HL-60 (cell line): ENCODE results near the gene NAA60.

Source experiments
- SPI1 ChIP-seq: IDR thresholded peaks from 2 replicates; pipeline ENCODE4 v1.6.1; 2012; ENCODE audit warnings: low read depth, mild to moderate bottlenecking, borderline replicate concordance
- TF ChIP-seq, protein P1 (sequence below): IDR thresholded peaks from one replicate; pipeline ENCODE4 v1.5.1; 2011; ENCODE audit warnings: low read length, control low read depth, inconsistent platforms; ENCODE audit not compliant: insufficient read depth
- TF ChIP-seq, protein P2 (sequence below): IDR thresholded peaks from 2 replicates; pipeline ENCODE4 v1.6.1; 2012; ENCODE audit warnings: low read depth; ENCODE audit not compliant: insufficient replicate concordance

DNA sequence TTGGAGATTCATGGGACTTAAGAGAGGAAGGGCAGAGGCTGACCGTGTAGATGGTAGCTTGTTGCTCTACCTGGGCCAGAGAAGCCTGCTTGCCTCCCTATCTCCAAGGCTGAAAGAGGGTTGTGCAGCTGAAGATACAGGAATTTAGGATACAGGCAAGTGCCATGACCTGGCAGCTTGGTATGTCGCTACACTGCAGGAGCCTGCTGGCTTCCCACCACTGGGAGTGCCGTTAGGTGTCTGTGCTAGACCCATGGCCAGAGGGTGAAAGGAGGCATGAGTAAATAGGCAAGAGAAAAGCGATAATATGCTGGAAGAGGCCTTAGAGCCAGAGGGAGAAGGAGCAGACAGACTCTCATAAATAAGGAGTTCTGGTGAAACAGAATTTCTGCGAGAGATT lies 10.6 kb downstream of the NAA60 start:
- TF ChIP-seq, protein P1, sequence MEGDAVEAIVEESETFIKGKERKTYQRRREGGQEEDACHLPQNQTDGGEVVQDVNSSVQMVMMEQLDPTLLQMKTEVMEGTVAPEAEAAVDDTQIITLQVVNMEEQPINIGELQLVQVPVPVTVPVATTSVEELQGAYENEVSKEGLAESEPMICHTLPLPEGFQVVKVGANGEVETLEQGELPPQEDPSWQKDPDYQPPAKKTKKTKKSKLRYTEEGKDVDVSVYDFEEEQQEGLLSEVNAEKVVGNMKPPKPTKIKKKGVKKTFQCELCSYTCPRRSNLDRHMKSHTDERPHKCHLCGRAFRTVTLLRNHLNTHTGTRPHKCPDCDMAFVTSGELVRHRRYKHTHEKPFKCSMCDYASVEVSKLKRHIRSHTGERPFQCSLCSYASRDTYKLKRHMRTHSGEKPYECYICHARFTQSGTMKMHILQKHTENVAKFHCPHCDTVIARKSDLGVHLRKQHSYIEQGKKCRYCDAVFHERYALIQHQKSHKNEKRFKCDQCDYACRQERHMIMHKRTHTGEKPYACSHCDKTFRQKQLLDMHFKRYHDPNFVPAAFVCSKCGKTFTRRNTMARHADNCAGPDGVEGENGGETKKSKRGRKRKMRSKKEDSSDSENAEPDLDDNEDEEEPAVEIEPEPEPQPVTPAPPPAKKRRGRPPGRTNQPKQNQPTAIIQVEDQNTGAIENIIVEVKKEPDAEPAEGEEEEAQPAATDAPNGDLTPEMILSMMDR = no peak
- TF ChIP-seq, protein P2, sequence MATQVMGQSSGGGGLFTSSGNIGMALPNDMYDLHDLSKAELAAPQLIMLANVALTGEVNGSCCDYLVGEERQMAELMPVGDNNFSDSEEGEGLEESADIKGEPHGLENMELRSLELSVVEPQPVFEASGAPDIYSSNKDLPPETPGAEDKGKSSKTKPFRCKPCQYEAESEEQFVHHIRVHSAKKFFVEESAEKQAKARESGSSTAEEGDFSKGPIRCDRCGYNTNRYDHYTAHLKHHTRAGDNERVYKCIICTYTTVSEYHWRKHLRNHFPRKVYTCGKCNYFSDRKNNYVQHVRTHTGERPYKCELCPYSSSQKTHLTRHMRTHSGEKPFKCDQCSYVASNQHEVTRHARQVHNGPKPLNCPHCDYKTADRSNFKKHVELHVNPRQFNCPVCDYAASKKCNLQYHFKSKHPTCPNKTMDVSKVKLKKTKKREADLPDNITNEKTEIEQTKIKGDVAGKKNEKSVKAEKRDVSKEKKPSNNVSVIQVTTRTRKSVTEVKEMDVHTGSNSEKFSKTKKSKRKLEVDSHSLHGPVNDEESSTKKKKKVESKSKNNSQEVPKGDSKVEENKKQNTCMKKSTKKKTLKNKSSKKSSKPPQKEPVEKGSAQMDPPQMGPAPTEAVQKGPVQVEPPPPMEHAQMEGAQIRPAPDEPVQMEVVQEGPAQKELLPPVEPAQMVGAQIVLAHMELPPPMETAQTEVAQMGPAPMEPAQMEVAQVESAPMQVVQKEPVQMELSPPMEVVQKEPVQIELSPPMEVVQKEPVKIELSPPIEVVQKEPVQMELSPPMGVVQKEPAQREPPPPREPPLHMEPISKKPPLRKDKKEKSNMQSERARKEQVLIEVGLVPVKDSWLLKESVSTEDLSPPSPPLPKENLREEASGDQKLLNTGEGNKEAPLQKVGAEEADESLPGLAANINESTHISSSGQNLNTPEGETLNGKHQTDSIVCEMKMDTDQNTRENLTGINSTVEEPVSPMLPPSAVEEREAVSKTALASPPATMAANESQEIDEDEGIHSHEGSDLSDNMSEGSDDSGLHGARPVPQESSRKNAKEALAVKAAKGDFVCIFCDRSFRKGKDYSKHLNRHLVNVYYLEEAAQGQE = no peak
- TF ChIP-seq SPI1 = no peak
